ENCODE measurements around the gene TIGD1. TPM values are rescaled to one million over a fixed set of nuclear protein-coding genes. Genes with fewer than 3 reads are reported as not detected.

TIGD1 gene
- total RNA-seq, 2 donors from 2014 or later = 3.6 to 4.2 TPM

GRCh38 chr2:232556426-232556825 is 6.1 kb upstream of the TIGD1 start:
- no peak overlapping the region for H3K4me3 ChIP-seq
- peaks cover 24% of the 10 kb centered on the region for H3K4me1 ChIP-seq
- no peaks in the 10 kb centered on the region for H3K27me3 ChIP-seq
- TF ChIP-seq POLR2A (IDR thresholded peaks at IDR 0.05) = no peak
- TF ChIP-seq, protein P1, sequence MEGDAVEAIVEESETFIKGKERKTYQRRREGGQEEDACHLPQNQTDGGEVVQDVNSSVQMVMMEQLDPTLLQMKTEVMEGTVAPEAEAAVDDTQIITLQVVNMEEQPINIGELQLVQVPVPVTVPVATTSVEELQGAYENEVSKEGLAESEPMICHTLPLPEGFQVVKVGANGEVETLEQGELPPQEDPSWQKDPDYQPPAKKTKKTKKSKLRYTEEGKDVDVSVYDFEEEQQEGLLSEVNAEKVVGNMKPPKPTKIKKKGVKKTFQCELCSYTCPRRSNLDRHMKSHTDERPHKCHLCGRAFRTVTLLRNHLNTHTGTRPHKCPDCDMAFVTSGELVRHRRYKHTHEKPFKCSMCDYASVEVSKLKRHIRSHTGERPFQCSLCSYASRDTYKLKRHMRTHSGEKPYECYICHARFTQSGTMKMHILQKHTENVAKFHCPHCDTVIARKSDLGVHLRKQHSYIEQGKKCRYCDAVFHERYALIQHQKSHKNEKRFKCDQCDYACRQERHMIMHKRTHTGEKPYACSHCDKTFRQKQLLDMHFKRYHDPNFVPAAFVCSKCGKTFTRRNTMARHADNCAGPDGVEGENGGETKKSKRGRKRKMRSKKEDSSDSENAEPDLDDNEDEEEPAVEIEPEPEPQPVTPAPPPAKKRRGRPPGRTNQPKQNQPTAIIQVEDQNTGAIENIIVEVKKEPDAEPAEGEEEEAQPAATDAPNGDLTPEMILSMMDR (IDR thresholded peaks at IDR 0.05) = no peak
- H3K27ac ChIP-seq = no peak overlapping the region
- ATAC-seq = no peak
- peaks cover 0 to 17% of the 10 kb centered on the region in 2 donors for H3K36me3 ChIP-seq (replicated peaks in 1 of 2; ENCODE audit: insufficient read depth in 1 of 2, low read depth in 2 of 2)
- intact Hi-C loops (cut with DNase I) = no loop called here
- 80 to 85% methylated on average over 3 of the region's 3 CpGs for WGBS, 2 donors
- H3K9me3 ChIP-seq = no peaks in the 10 kb centered on the region
- DNase-seq = no peak

DNA sequence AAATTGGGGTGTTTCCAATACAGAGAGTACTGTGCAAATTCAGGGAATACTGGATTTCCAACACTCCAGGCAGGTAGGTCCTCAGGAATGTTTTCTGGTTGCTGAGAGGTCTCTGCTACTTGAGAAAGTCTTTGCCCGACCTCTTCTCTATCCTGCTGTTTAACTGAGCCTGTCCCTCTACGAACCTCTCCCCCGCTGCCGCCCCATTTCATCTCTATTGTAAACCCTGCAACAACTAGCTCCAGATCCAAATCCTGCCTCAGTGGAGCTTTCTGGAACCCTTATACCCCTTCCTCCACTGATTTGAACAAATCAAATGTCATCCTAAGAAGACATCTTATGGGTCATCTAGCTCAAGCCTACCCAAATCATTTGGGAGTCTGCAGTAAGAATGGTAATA is 1.4 kb upstream of the TIGD1 start:
- DNase-seq (no peak), ATAC-seq (no peak)
- no peaks in the 10 kb centered on the region for H3K27me3 ChIP-seq
- WGBS, 2 donors = 86 to 95% methylated on average over 4 of the region's 4 CpGs
- H3K9me3 ChIP-seq = no peaks in the 10 kb centered on the region
- H3K27ac ChIP-seq = no peak overlapping the region
- H3K36me3 ChIP-seq (replicated peaks in 1 of 2; ENCODE audit: insufficient read depth in 1 of 2, low read depth in 2 of 2) = no peaks in the 10 kb centered on the region
- no peak overlapping the region for H3K4me3 ChIP-seq
- intact Hi-C loops (cut with DNase I) = no loop called here
- peaks cover 34% of the 10 kb centered on the region for H3K4me1 ChIP-seq
- no peak for TF ChIP-seq POLR2A (IDR thresholded peaks at IDR 0.05)

- TF ChIP-seq, protein P1 (IDR thresholded peaks at IDR 0.05) = no peak
- TF ChIP-seq POLR2A (IDR thresholded peaks at IDR 0.05) = no peak
- Histone ChIP-seq H3K27me3 (no peaks in the 10 kb centered on the region), H3K4me1 (peaks cover 34% of the 10 kb centered on the region), H3K9me3 (no peaks in the 10 kb centered on the region), H3K4me3 (peak overlapping the region; percentile 58 to 74), H3K36me3 (replicated peaks in 1 of 2; ENCODE audit: insufficient read depth in 1 of 2, low read depth in 2 of 2) (no peaks in the 10 kb centered on the region), H3K27ac (peak overlapping the region; percentile 54 to 98 (median 91))
- intact Hi-C loops (cut with DNase I) = no loop called here
- DNase-seq (no peak), ATAC-seq (no peak)
- WGBS, 2 donors = 4 to 7% methylated on average over 7 of the region's 7 CpGs
Measured at GRCh38 chr2:232551250-232551638, 887 bp upstream of the TIGD1 start.

DNA sequence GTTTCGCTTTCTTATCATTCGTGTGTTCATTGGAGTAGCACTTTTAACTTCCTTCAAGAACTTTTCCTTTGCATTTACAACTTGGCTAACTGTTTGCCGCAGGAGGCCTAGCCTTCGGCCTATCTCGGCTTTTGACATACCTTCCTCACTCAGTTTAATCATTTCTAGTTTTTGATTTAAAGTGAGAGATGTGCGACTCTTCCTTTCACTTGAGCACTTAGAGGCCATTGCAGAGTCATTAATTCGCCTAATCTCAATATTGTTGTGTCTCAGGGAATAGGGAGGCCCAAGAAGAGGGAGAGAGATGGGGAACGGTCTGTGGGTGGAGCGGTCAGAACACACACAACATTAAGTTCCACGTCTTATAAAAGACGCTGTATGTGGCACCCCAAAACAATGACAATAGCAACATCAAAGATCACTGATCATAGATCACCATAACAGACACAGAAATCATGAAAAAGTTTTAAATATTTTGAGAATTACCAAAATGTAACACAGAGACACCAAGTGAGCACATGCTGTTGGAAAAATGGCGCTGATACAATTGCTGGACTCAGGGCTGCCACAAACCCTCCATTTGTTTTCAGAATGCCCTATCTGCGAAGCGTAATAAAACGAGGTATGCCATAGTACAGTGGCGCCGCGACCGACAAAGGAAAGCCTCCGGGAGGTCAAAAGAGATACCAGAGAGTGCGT is 553 bp downstream of the TIGD1 start:
- intact Hi-C loops (cut with DNase I) = no loop called here
- WGBS, 2 donors = 27 to 30% methylated on average over 21 of the region's 21 CpGs

GRCh38 chr2:232547991-232548390 is 2.4 kb downstream of the TIGD1 start:
- Histone ChIP-seq H3K4me3 (no peak overlapping the region), H3K9me3 (no peaks in the 10 kb centered on the region), H3K27me3 (no peaks in the 10 kb centered on the region), H3K36me3 (replicated peaks in 1 of 2; ENCODE audit: insufficient read depth in 1 of 2, low read depth in 2 of 2) (no peaks in the 10 kb centered on the region), H3K4me1 (peaks cover 26% of the 10 kb centered on the region), H3K27ac (no peak overlapping the region)
- ATAC-seq (no peak), DNase-seq (no peak)
- WGBS, 2 donors = 95 to 99% methylated on average over 6 of the region's 6 CpGs
- intact Hi-C loops (cut with DNase I) = no loop called here
- no peak for TF ChIP-seq POLR2A (IDR thresholded peaks at IDR 0.05)
- TF ChIP-seq, protein P1 (IDR thresholded peaks at IDR 0.05) = no peak

More for the DNA sequence above, 553 bp downstream of the TIGD1 start:
- no peaks in the 10 kb centered on the region for H3K27me3 ChIP-seq
- ATAC-seq (no peak), DNase-seq (no peak)
- TF ChIP-seq POLR2A (IDR thresholded peaks at IDR 0.05) = no peak
- TF ChIP-seq, protein P1 (IDR thresholded peaks at IDR 0.05) = no peak
- H3K27ac ChIP-seq = peak overlapping the region; percentile 62 to 98 (median 91)
- peaks cover 34% of the 10 kb centered on the region for H3K4me1 ChIP-seq
- no peaks in the 10 kb centered on the region for H3K9me3 ChIP-seq
- peak overlapping the region; percentile 58 to 74 for H3K4me3 ChIP-seq
- H3K36me3 ChIP-seq (replicated peaks in 1 of 2; ENCODE audit: insufficient read depth in 1 of 2, low read depth in 2 of 2) = no peaks in the 10 kb centered on the region

Measured in body of pancreas (tissue), 4 donors.